Measurements from ENCODE around the gene CST4. TPM values are rescaled to one million over a fixed set of nuclear protein-coding genes. Genes with fewer than 3 reads are reported as not detected.

Gene CST4
- total and polyA plus RNA-seq, 10 of the 15 experiments (the other 5 are each of a cell fraction or from before 2014, with no cell fraction given) = not detected

- in situ Hi-C loops (cut with MboI) (no loop called here), intact Hi-C loops (cut with micrococcal nuclease; ENCODE audit: unreplicated experiment) (no loop called here)
- no peak overlapping the region for H3K4me2 ChIP-seq (ENCODE audit: control insufficient read depth, insufficient read depth)
- H3K9me3 ChIP-seq (replicated peaks; ENCODE audit: control insufficient read depth, insufficient read depth, low read length) = no peaks in the 10 kb centered on the region
- H3K27ac ChIP-seq (ENCODE audit: control insufficient read depth, insufficient read depth) = no peak overlapping the region
- H2AFZ ChIP-seq (ENCODE audit: control insufficient read depth, low read depth, low read length) = no peak overlapping the region
- H3K27me3 ChIP-seq (replicated peaks in 1 of 2; ENCODE audit: control insufficient read depth in 2 of 2, insufficient read depth in 2 of 2, low read length in 1 of 2) = no peaks in the 10 kb centered on the region
- H3K9ac ChIP-seq (ENCODE audit: control insufficient read depth, insufficient read depth, low read length) = no peak overlapping the region
- SMC1A ChIA-PET (ENCODE audit: uncharacterized antibody, unreplicated experiment) = no interaction called here
- POLR2A ChIA-PET = no interaction called here
- RAD21 ChIA-PET (ENCODE audit: unreplicated experiment) = no interaction called here
- ATAC-seq = no peak
- no peaks in the 10 kb centered on the region for H4K20me1 ChIP-seq (ENCODE audit: control insufficient read depth, insufficient read depth)
- DNase-seq (ENCODE audit: low read depth, low spot score) = no peak
- TF ChIP-seq MXI1 (IDR thresholded peaks at IDR 0.05; ENCODE audit: low read depth, low read length) = no peak
- TF ChIP-seq STAT3 (IDR thresholded peaks at IDR 0.05; ENCODE audit: low read depth, low read length) = no peak
- TF ChIP-seq ATF2 (IDR thresholded peaks at IDR 0.05; ENCODE audit: low read length) = no peak
- TF ChIP-seq TCF12 (IDR thresholded peaks at IDR 0.05; ENCODE audit: low read depth, low read length) = no peak
- no peak for TF ChIP-seq HDGF (IDR thresholded peaks at IDR 0.05)
- no peak for TF ChIP-seq HDAC2 (IDR thresholded peaks at IDR 0.05)
- TF ChIP-seq NR2C1 (IDR thresholded peaks at IDR 0.05) = no peak
- no peak for TF ChIP-seq HCFC1 (IDR thresholded peaks at IDR 0.05; ENCODE audit: low read length)
- TF ChIP-seq ATF3 (IDR thresholded peaks at IDR 0.05; ENCODE audit: borderline replicate concordance, extremely low read depth, low read depth, low read length) = no peak
- no peak for TF ChIP-seq ATF7 (IDR thresholded peaks at IDR 0.05; ENCODE audit: low read depth)
- TF ChIP-seq TCF3 (IDR thresholded peaks at IDR 0.05; ENCODE audit: borderline replicate concordance, insufficient read depth, low read depth, low read length) = no peak
- no peak for TF ChIP-seq ZBTB4 (CRISPR knock-in tag; IDR thresholded peaks at IDR 0.05)
- CTCF ChIA-PET = no interaction called here
- H3K36me3 ChIP-seq (ENCODE audit: control insufficient read depth in 2 of 2, insufficient read depth in 2 of 2, low read length in 1 of 2) = no peaks in the 10 kb centered on the region
- FAIRE-seq = no peak
- no peaks in the 10 kb centered on the region for H3K79me2 ChIP-seq (ENCODE audit: control insufficient read depth, insufficient read depth, low read length)
- WGBS (ENCODE audit: insufficient coverage, insufficient replicate concordance, low lambda C conversion rate, missing lambda C conversion rate) = 0% methylated on average over 3 of the region's 3 CpGs
- H3K4me3 ChIP-seq = no peak overlapping the region
- BruUV-seq (replicated peaks) = no TSS peak
- H3K4me1 ChIP-seq (ENCODE audit: control insufficient read depth, insufficient read depth, low read length) = no peaks in the 10 kb centered on the region
Measured at GRCh38 chr20:23687986-23688385, 852 bp downstream of the CST4 start.

Data from GM12878 (cell line).